T-helper 22 cell (primary cell): ENCODE results near the gene MACROH2A1.

Experiments
- DNase-seq: peaks from one replicate; pipeline ENCODE4 v3.0.0-alpha.2; 2020; ENCODE audit warnings: low read depth

MACROH2A1 gene

GRCh38 chr5:135396459-135397055, 2.5 kb downstream of the MACROH2A1 start:
- no peak for DNase-seq

GRCh38 chr5:135395866-135396265, 3.2 kb downstream of the MACROH2A1 start:
- DNase-seq, result no peak

- DNase-seq, result no peak
These were observed 3.6 kb downstream of the MACROH2A1 start for GRCh38 chr5:135395451-135395850.

- no peak for DNase-seq
These were observed 4.9 kb downstream of the MACROH2A1 start for GRCh38 chr5:135394095-135394494.

GRCh38 chr5:135393691-135394090, 5.3 kb downstream of the MACROH2A1 start:
- no peak for DNase-seq

- DNase-seq, result no peak
These were observed 5.8 kb downstream of the MACROH2A1 start for GRCh38 chr5:135393229-135393628.

GRCh38 chr5:135392256-135392655, 6.8 kb downstream of the MACROH2A1 start:
- no peak for DNase-seq

- DNase-seq, result no peak
These were observed 7.2 kb downstream of the MACROH2A1 start for GRCh38 chr5:135391869-135392255.

- DNase-seq, result no peak
These were observed 7.7 kb downstream of the MACROH2A1 start for GRCh38 chr5:135391116-135391868.

GRCh38 chr5:135388860-135389435, 10.1 kb downstream of the MACROH2A1 start:
- no peak for DNase-seq

GRCh38 chr5:135387629-135387960, 11.4 kb downstream of the MACROH2A1 start:
- no peak for DNase-seq

GRCh38 chr5:135386886-135387628, 12.0 kb downstream of the MACROH2A1 start:
- DNase-seq, result no peak

GRCh38 chr5:135386096-135386495, 12.9 kb downstream of the MACROH2A1 start:
- no peak for DNase-seq

GRCh38 chr5:135385576-135385975, 13.5 kb downstream of the MACROH2A1 start:
- no peak for DNase-seq

- no peak for DNase-seq
These were observed 14.1 kb downstream of the MACROH2A1 start for GRCh38 chr5:135384898-135385297.

GRCh38 chr5:135383803-135384495, 15.1 kb downstream of the MACROH2A1 start:
- no peak for DNase-seq

- DNase-seq, result no peak
These were observed 16.1 kb downstream of the MACROH2A1 start for GRCh38 chr5:135382981-135383380.

GRCh38 chr5:135382106-135382790, 16.8 kb downstream of the MACROH2A1 start:
- no peak for DNase-seq

- DNase-seq, result no peak
These were observed 19.9 kb downstream of the MACROH2A1 start for GRCh38 chr5:135379046-135379654.

- DNase-seq, result no peak
These were observed 21.0 kb downstream of the MACROH2A1 start for GRCh38 chr5:135377751-135378680.
